RKO (cell line): ENCODE results near the gene GPBP1.
A peak's percentile ranks its signal among the peaks of the same experiment; 100 is the strongest.
"Not testable (repeated sequence)": the region's sequence is repeated elsewhere in the genome, so short reads cannot be mapped to it uniquely, and the experiment has no call there.

Experiments used
- DNase-seq: peaks from one replicate; pipeline ENCODE4 v3.0.0-alpha.2; 2016; ENCODE audit warnings: low spot score

GPBP1 gene

DNA sequence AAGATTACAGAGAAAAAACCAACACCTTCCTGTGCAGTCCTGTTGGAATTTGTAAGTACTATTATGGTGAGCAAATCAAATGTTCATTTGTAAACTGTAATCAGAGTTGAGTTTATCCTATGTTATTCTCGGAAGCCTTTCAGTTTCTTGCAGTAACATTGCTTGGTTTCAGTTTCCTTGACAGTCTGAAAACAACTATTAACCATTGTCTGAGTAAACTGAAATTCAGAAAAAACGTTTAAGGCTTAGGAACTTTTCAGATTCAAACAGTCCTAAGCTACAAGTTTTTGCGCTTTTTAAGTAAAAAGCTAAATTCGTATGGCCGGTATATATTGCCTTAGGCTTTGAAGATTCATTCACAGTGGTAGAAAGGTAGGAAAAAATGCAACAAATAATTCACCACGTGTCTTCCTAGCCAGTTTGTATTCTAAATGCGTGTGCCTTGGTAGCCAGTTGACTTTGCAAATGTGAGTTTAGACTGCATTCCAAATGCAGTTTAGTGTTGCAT lies 2.5 kb downstream of the GPBP1 start:
- DNase-seq = peak; percentile 58

- DNase-seq = no peak
Measured at GRCh38 chr5:57177479-57178156, 3.8 kb downstream of the GPBP1 start.

- not testable (repeated sequence) for DNase-seq
Measured at GRCh38 chr5:57178238-57178637, 4.4 kb downstream of the GPBP1 start.

GRCh38 chr5:57179262-57180200 lies 5.7 kb downstream of the GPBP1 start:
- no peak for DNase-seq

GRCh38 chr5:57181154-57181553 lies 7.3 kb downstream of the GPBP1 start:
- DNase-seq = no peak

DNA sequence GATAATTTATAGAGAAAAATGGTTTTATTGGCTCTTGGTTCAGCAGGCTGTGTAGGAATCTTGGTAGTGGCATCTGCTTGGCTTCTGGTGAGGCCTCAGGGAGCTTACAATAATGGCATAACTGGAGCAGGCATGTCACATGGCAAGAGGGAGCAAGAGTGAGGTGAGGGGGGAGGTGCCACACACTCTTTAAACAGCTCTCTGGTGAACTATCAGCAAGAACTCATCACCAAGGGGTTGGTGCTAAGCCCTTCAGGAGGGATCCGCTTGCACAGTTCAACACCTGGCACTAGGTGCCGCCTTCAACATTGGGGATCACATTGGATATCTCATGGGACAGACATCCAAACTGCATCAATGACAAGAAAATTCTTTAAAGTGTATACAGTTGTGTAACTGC lies 10.5 kb downstream of the GPBP1 start:
- DNase-seq = no peak

DNA sequence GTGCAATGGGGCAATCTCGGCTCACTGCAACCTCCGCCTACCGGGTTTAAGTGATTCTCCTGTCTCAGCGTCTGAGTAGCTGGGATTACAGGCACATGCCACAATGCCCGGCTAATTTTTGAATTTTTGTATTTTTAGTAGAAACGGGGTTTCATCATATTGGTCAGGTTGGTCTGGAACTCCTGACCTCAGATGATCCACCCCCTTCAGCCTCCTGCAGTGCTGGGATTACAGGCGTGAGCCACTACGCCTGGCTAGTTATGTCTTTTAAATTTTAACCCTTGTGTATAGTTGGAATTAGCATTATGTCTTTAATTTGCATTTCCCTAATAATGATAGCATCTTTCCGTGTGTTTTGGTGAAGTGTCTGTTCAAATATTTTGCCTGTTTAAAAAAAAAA lies 11.5 kb downstream of the GPBP1 start:
- no peak for DNase-seq

- DNase-seq = no peak
Measured at GRCh38 chr5:57186194-57186593, 12.3 kb downstream of the GPBP1 start.

DNA sequence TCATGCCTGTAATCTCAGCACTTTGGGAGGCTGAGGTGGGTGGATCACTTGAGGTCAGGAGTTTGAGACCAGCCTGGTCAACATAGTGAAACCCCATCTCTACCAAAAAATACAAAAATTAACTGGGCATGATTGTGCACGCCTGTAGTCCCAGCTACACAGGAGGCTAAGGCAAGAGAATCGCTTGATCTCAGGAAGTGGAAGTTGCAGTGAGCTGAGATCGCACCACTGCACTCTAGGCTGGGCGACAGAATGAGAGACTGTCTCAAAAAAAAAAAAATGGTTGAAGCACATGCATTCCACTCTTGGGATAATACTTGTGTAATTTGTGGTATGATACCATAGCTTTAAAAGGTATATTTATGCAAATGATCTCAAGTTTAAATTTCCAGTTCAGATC lies 14.1 kb downstream of the GPBP1 start:
- DNase-seq = not testable (repeated sequence)

- DNase-seq = no peak
Measured at GRCh38 chr5:57189515-57189914, 15.7 kb downstream of the GPBP1 start.

DNA sequence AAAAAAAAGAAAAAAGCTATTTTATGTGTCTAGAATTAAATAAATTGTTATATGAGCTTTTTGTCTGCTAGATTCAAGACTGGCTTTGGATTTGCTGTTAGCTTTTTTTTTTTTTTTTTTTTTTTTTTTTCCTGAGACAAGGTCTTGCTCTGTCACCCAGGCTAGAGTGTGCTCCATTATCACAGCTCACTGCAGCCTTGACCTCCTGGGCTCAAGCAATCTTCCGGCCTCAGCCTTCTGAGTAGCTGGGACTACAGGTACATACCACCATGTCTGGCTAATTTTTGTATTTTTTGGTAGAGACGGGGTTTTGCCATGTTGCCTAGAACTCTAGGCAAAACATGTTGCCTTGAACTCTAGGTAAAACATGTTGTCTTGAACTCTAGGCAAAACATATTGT lies 16.7 kb downstream of the GPBP1 start:
- DNase-seq = no peak

GRCh38 chr5:57191163-57191562 lies 17.3 kb downstream of the GPBP1 start:
- DNase-seq = no peak

- no peak for DNase-seq
Measured at GRCh38 chr5:57191986-57192385, 18.1 kb downstream of the GPBP1 start.

DNA sequence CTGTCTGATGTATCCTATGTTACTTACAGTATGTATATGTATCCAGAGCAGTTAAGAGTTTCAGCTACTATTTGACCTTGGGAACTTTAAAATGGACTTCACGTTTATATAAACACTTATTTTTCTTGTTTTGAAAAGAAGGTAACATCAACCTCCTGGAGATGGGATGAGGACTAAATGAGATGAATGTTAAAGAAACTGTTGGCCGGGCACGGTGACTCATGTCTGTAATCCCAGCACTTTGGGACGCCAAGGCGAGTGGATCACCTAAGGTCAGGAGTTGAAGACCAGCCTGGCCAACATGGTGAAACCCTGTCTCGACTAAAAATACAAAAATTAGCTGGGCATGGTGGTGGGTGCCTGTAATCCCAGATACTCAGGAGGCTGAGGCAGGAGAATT lies 19.0 kb downstream of the GPBP1 start:
- DNase-seq = not testable (repeated sequence)

DNA sequence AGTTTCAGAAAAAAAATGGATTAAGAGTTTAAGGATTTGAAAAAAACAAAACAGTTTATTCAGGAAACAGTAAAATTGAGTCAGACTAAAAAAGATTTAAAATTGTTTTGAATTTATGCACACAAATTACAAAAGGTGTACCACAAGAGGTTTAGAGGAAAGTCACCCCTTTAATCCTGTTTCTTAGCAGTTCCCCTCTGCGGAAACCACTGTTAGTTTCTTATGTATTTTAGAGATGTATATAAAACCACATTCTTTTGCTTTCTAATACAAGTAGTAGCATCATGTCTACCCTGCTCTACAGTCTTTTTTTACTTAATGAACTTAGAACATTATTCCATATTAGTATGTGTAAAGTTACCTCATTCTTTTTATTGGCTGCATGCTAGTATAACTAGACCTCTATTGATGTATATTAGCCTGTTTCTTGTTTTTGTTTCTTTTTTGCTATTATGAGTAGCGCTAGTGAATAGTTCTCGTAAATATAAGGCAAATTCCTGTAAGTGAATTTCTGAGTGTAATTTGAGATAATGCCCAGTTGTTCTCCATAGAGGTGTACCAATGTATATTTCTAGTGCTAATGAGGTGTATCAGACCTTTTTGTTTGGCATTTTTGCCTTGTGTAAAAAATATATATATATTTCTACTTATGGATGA lies 20.0 kb downstream of the GPBP1 start:
- no peak for DNase-seq

GRCh38 chr5:57194653-57195052 lies 20.8 kb downstream of the GPBP1 start:
- no peak for DNase-seq

DNA sequence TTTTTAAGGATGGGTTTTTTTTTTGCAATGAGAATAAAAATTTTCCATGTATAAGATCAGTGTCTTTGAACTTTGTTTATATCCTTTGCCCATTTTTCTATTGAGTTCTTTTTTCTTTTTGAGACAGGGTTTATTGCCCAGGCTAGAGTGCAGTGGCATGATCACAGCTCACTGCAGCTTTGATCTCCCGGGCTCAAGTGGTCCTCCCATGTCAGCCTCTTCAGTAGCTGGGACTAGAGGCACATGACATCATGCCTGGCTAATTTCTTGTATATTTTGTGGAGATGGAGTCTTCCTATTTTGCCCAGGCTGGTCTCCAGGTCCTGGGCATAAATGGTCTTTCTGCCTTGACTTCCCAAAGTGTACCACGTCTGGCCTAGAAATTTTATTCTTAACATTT lies 21.2 kb downstream of the GPBP1 start:
- DNase-seq = no peak

DNA sequence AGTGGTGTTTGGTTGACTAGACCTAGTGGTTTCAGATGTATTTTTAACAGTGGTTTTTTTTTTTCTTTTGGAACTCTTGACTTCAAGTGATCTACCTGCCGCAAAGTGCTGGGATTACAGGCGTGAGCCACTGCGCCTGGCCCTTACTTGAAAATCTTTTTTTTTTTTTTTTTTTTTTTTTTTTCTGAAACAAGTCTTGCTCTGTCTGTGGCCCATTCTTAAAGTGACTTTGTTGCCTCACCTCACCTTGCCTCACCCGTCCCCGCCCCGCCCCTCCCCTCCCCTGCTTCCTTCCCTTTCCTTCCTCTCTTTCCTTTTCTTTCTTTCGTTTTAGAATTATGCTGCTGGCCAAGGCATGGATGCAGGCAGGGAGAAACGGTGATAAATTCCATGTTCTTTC lies 26.0 kb downstream of the GPBP1 start:
- DNase-seq = no peak

DNA sequence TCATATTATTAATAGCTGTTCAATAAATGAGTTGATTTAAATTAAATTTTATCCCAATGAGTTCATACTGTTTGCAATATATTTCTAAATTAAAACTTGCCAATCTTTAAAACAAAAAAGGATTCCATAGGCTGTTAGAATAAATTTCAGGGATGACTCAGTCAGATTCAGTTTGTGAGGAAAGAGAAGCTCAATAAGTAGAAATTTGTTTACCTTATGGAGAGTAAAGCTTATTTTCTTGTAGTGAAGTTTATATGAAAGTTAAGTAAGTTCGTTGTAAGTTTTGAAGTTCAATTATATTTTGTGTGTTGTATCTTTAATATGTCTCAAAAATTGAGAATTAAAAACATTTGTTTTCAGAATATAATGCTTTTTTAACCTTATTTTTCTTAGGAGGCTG lies 29.0 kb downstream of the GPBP1 start:
- no peak for DNase-seq

- DNase-seq = no peak
Measured at GRCh38 chr5:57207007-57207653, 33.3 kb downstream of the GPBP1 start.

- DNase-seq = no peak
Measured at GRCh38 chr5:57207681-57208080, 33.8 kb downstream of the GPBP1 start.
